Caco-2 (cell line): ENCODE results near the gene DEDD2. TPM values are rescaled to one million over a fixed set of nuclear protein-coding genes. Genes with fewer than 3 reads are reported as not detected.

Source experiments
- BruUV-seq: library from RNA; stranded (reverse); fragments of 400-500 nt; replicated peaks from 2 replicates; lab custom pipeline; 2021; lab: Mats Ljungman, UMichigan
- CTCF ChIA-PET: fragments of 300-600 bp; sonication (Branson Sonifier 250); formaldehyde crosslinking; loops from one replicate; lab custom pipeline; 2022; ENCODE audit warnings: antibody characterized with exemption; lab: Charles Lee
- POLR2A ChIA-PET: fragments of 300-600 bp; sonication (Branson Sonifier 250); formaldehyde crosslinking; loops from one replicate; lab custom pipeline; 2022; ENCODE audit warnings: antibody characterized with exemption; lab: Charles Lee
- DNase-seq, 2 experiments: peaks; one replicate each; pipeline versions ENCODE4 v3.0.0 to v3.0.0-alpha.2; 2020 to 2022
- H3K27me3 ChIP-seq: replicated peaks from 2 replicates; pipeline ENCODE4 v1.6.0; 2011; ENCODE audit warnings: low read length; ENCODE audit not compliant: control insufficient read depth, insufficient read depth
- H3K36me3 ChIP-seq: 2 replicates; pipeline ENCODE4 v1.5.1; 2011; ENCODE audit warnings: low read length; ENCODE audit not compliant: control insufficient read depth, insufficient read depth
- H3K4me1 ChIP-seq: fragments of 250-450 bp; sonication (Bioruptor Pico); 2 replicates; pipeline ENCODE4 v1.5.1; 2020; ENCODE audit warnings: mild to moderate bottlenecking
- H3K4me3 ChIP-seq: 2 replicates; pipeline ENCODE4 v1.5.1; 2011; ENCODE audit warnings: low read depth, mild to moderate bottlenecking, control low read depth, low read length
- H3K9me3 ChIP-seq: fragments of 250-450 bp; sonication (Bioruptor Pico); 2 replicates; pipeline ENCODE4 v1.5.1; 2020; ENCODE audit warnings: mild to moderate bottlenecking, moderate library complexity
- H3K27ac Mint-ChIP-seq: one replicate; pipeline ENCODE4 v1.8.0; 2022; ENCODE audit warnings: mixed read lengths; ENCODE audit not compliant: unreplicated experiment
- H3K27me3 Mint-ChIP-seq: one replicate; pipeline ENCODE4 v1.8.0; 2022; ENCODE audit warnings: mixed read lengths; ENCODE audit not compliant: insufficient read depth, unreplicated experiment
- H3K36me3 Mint-ChIP-seq: one replicate; pipeline ENCODE4 v1.8.0; 2022; ENCODE audit warnings: mild to moderate bottlenecking, mixed read lengths; ENCODE audit not compliant: insufficient read depth, unreplicated experiment
- H3K4me1 Mint-ChIP-seq: one replicate; pipeline ENCODE4 v1.8.0; 2022; ENCODE audit warnings: low read depth, mixed read lengths; ENCODE audit not compliant: unreplicated experiment
- H3K4me3 Mint-ChIP-seq: one replicate; pipeline ENCODE4 v1.8.0; 2022; ENCODE audit warnings: mild to moderate bottlenecking, moderate library complexity, mixed read lengths; ENCODE audit not compliant: unreplicated experiment
- H3K9me3 Mint-ChIP-seq: one replicate; pipeline ENCODE4 v1.8.0; 2022; ENCODE audit warnings: mixed read lengths; ENCODE audit not compliant: unreplicated experiment
- intact Hi-C: fragments of 100-400 bp; cut with micrococcal nuclease; formaldehyde crosslinking; loops from one replicate; pipeline ENCODE4 v1.10.0; 2022; ENCODE audit not compliant: unreplicated experiment
- total RNA-seq: library from RNA; stranded (reverse); gene quantifications from 2 replicates; pipeline ENCODE4 v1.2.3, GENCODE V29; 2022
- TF ChIP-seq, protein P1 (sequence below), 2 experiments: fragments of 200-600 bp in 1 of 2; IDR thresholded peaks; 1 replicate in 1 of 2; 2 replicates in 1 of 2; pipeline versions ENCODE4 v1.5.1 to v1.8.0; 2011 to 2022; ENCODE audit warnings: antibody characterized with exemption in 1 of 2, control low read depth in 1 of 2, inconsistent platforms in 1 of 2, low read depth in 1 of 2, low read length in 1 of 2, mild to moderate bottlenecking in 1 of 2, moderate library complexity in 1 of 2; ENCODE audit not compliant: insufficient read depth in 1 of 2, severe bottlenecking in 1 of 2, unreplicated experiment in 1 of 2

The DEDD2 gene
- total RNA-seq, 1 experiment from 2014 or later: 31.2 TPM

DNA sequence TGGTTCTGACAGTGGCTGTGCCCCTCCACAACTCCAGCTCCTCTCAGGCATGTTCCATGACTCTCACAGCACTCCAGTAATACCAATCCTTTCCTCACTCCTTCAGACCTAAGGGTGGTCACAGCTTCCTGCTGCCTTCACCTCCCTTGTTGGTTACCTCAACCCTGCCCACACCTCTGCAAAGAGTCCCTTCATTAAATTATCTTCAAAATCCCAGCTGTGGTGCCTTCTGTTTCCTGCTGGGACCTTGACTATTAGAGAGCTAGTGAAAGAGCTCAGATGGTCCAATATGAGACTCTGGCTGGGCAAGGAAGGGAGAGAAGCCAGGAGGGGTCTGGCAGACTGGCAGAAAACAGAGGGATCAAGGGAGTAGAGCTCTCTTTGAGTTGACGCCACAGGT is 26.1 kb downstream of the DEDD2 start:
- Histone ChIP-seq H3K9me3 (no peaks in the 10 kb centered on the region; the same call in 1 of the 2 replicates), H3K4me1 (peaks cover 11% of the 10 kb centered on the region; the same call in 1 of the 2 replicates), H3K36me3 (no peaks in the 10 kb centered on the region), H3K27me3 (no peaks in the 10 kb centered on the region; the same call in 1 of the 2 replicates), H3K4me3 (no peak overlapping the region)
- intact Hi-C loops: no loop called here
- ChIA-PET CTCF (no interaction called here), POLR2A (no interaction called here)
- DNase-seq: no peak
- peaks cover 3% of the 10 kb centered on the region for H3K27me3 Mint-ChIP-seq
- BruUV-seq: no TSS peak
- TF ChIP-seq, protein P1, sequence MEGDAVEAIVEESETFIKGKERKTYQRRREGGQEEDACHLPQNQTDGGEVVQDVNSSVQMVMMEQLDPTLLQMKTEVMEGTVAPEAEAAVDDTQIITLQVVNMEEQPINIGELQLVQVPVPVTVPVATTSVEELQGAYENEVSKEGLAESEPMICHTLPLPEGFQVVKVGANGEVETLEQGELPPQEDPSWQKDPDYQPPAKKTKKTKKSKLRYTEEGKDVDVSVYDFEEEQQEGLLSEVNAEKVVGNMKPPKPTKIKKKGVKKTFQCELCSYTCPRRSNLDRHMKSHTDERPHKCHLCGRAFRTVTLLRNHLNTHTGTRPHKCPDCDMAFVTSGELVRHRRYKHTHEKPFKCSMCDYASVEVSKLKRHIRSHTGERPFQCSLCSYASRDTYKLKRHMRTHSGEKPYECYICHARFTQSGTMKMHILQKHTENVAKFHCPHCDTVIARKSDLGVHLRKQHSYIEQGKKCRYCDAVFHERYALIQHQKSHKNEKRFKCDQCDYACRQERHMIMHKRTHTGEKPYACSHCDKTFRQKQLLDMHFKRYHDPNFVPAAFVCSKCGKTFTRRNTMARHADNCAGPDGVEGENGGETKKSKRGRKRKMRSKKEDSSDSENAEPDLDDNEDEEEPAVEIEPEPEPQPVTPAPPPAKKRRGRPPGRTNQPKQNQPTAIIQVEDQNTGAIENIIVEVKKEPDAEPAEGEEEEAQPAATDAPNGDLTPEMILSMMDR (IDR thresholded peaks at IDR 0.05; ENCODE audit: insufficient read depth in 1 of 2, low read depth in 1 of 2, low read length in 1 of 2, severe bottlenecking in 1 of 2, unreplicated experiment in 1 of 2): no peak
- H3K36me3 Mint-ChIP-seq: peaks cover 4% of the 10 kb centered on the region
- H3K4me3 Mint-ChIP-seq: no peak overlapping the region
- peaks cover 13% of the 10 kb centered on the region for H3K9me3 Mint-ChIP-seq
- H3K4me1 Mint-ChIP-seq: no peaks in the 10 kb centered on the region
- H3K27ac Mint-ChIP-seq: no peak overlapping the region

DNA sequence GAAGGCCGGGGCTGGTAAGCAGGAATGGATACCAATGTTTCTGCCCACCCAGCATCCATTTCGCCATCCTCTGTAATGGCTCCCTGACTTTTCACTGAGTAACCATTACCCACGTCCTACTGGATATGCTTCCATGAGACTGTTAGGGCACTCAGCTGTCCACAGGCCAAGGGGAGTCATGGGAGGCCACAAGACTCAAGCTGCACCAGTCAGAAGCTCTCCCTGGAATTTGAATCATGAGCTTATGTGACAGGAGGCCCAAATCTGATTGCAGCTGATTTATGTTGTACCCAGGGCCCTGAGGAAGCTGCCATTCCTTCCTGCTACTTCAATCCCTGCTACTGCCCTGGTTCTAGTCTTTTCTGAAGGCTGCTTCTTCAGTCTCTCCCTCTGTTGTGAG is 28.3 kb downstream of the DEDD2 start:
- POLR2A ChIA-PET: no interaction called here
- H3K4me1 Mint-ChIP-seq: no peaks in the 10 kb centered on the region
- CTCF ChIA-PET: no interaction called here
- peaks cover 8% of the 10 kb centered on the region for H3K9me3 Mint-ChIP-seq
- no peaks in the 10 kb centered on the region; the same call in 1 of the 2 replicates for H3K27me3 ChIP-seq
- no peaks in the 10 kb centered on the region for H3K36me3 Mint-ChIP-seq
- TF ChIP-seq, protein P1 (IDR thresholded peaks at IDR 0.05; ENCODE audit: insufficient read depth in 1 of 2, low read depth in 1 of 2, low read length in 1 of 2, severe bottlenecking in 1 of 2, unreplicated experiment in 1 of 2): no peak
- no peak overlapping the region for H3K4me3 ChIP-seq
- BruUV-seq: no TSS peak
- peaks cover 5% of the 10 kb centered on the region for H3K27me3 Mint-ChIP-seq
- H3K4me3 Mint-ChIP-seq: no peak overlapping the region
- H3K9me3 ChIP-seq: no peaks in the 10 kb centered on the region; the same call in 1 of the 2 replicates
- intact Hi-C loops: no loop called here
- no peak for DNase-seq
- no peak overlapping the region for H3K27ac Mint-ChIP-seq
- peaks cover 11% of the 10 kb centered on the region; the same call in 1 of the 2 replicates for H3K4me1 ChIP-seq
- no peaks in the 10 kb centered on the region for H3K36me3 ChIP-seq

DNA sequence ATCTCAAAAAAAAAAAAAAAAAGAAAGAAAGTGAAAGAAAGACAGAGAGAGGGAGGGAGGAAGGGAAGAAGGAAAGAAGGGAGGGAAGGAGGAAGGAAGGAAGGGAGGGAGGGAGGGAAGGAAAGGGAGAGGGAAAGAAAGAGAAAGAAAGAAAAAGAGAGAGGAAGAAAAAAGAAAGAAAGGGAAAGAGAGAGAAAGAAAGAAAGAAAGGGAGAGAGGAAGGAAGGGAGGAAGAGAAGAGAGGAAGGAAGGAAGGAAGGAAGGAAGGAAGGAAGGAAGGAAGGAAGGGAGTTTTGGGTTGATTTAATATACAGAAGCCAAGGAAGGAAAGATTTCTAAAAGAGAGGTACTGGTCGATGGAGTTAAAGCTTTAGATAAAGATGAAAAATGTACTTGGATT is 28.8 kb downstream of the DEDD2 start:
- intact Hi-C loops: no loop called here
- Mint-ChIP-seq H3K36me3 (no peaks in the 10 kb centered on the region), H3K4me1 (no peaks in the 10 kb centered on the region), H3K27me3 (peaks cover 6% of the 10 kb centered on the region), H3K4me3 (no peak overlapping the region), H3K9me3 (peaks cover 3% of the 10 kb centered on the region), H3K27ac (no peak overlapping the region)
- no peak overlapping the region for H3K4me3 ChIP-seq
- no peaks in the 10 kb centered on the region; the same call in 1 of the 2 replicates for H3K27me3 ChIP-seq
- H3K9me3 ChIP-seq: no peaks in the 10 kb centered on the region; the same call in 1 of the 2 replicates
- CTCF ChIA-PET: no interaction called here
- H3K36me3 ChIP-seq: no peaks in the 10 kb centered on the region
- POLR2A ChIA-PET: no interaction called here
- TF ChIP-seq, protein P1 (IDR thresholded peaks at IDR 0.05; ENCODE audit: insufficient read depth in 1 of 2, low read depth in 1 of 2, low read length in 1 of 2, severe bottlenecking in 1 of 2, unreplicated experiment in 1 of 2): no peak
- peaks cover 11% of the 10 kb centered on the region; the same call in 1 of the 2 replicates for H3K4me1 ChIP-seq
- DNase-seq: no peak
- no TSS peak for BruUV-seq
